Measurements from ENCODE around the gene OSBPL1A.

- no peak for TF ChIP-seq POLR2AphosphoS5 (IDR thresholded peaks at IDR 0.05)
- no peak for TF ChIP-seq CTCF (IDR thresholded peaks at IDR 0.05)
These were observed 24.3 kb downstream of the OSBPL1A start for GRCh38 chr18:24373328-24373727.
